ENCODE data around the gene CDKL4. TPM values are rescaled to one million over a fixed set of nuclear protein-coding genes. Genes with fewer than 3 reads are reported as not detected.

Gene CDKL4
- total and polyA plus RNA-seq, 8 donors = 0.14 to 0.79 (median 0.25) TPM; not detected in 1

- WGBS, 2 donors = 75 to 79% methylated on average over 12 of the region's 12 CpGs
- FAIRE-seq = no peak
- Histone ChIP-seq H3K27me3 (no peaks in the 10 kb centered on the region), H3K9me3 (no peaks in the 10 kb centered on the region), H3K27ac (no peak overlapping the region), H3K36me3 (no peaks in the 10 kb centered on the region), H3K4me3 (no peak overlapping the region), H3K4me1 (no peaks in the 10 kb centered on the region)
- no peak for ATAC-seq
- intact Hi-C loops (cut with DNase I) = no loop called here
- no peak for TF ChIP-seq CTCF (IDR thresholded peaks at IDR 0.05)
- no peak for DNase-seq
These were observed 27.2 kb downstream of the CDKL4 start for GRCh38 chr2:39216346-39217191.

GRCh38 chr2:39215545-39215944 is 28.2 kb downstream of the CDKL4 start:
- WGBS, 2 donors = 63 to 82% methylated on average over 2 of the region's 2 CpGs
- FAIRE-seq = no peak
- no peaks in the 10 kb centered on the region for H3K27me3 ChIP-seq
- H3K4me3 ChIP-seq = no peak overlapping the region
- intact Hi-C loops (cut with DNase I) = no loop called here
- ATAC-seq = no peak
- no peak for DNase-seq
- no peaks in the 10 kb centered on the region for H3K36me3 ChIP-seq
- H3K4me1 ChIP-seq = no peaks in the 10 kb centered on the region
- no peak overlapping the region for H3K27ac ChIP-seq
- no peaks in the 10 kb centered on the region for H3K9me3 ChIP-seq
- TF ChIP-seq CTCF (IDR thresholded peaks at IDR 0.05) = no peak

- H3K27ac ChIP-seq = no peak overlapping the region
- no peaks in the 10 kb centered on the region for H3K9me3 ChIP-seq
- FAIRE-seq (no peak), ATAC-seq (no peak), DNase-seq (no peak)
- H3K27me3 ChIP-seq = no peaks in the 10 kb centered on the region
- no peak for TF ChIP-seq CTCF (IDR thresholded peaks at IDR 0.05)
- intact Hi-C loops (cut with DNase I) = no loop called here
- no peak overlapping the region for H3K4me3 ChIP-seq
- no peaks in the 10 kb centered on the region for H3K36me3 ChIP-seq
- 92 to 93% methylated on average over 1 of the region's 1 CpG for WGBS, 2 donors
- no peaks in the 10 kb centered on the region for H3K4me1 ChIP-seq
These were observed 30.8 kb downstream of the CDKL4 start for GRCh38 chr2:39213015-39213414.

GRCh38 chr2:39210846-39211245 is 32.9 kb downstream of the CDKL4 start:
- DNase-seq (no peak), FAIRE-seq (no peak), ATAC-seq (no peak)
- Histone ChIP-seq H3K36me3 (no peaks in the 10 kb centered on the region), H3K9me3 (no peaks in the 10 kb centered on the region), H3K4me3 (no peak overlapping the region), H3K4me1 (no peaks in the 10 kb centered on the region), H3K27ac (no peak overlapping the region), H3K27me3 (no peaks in the 10 kb centered on the region)
- TF ChIP-seq CTCF (IDR thresholded peaks at IDR 0.05) = no peak
- WGBS, 2 donors = 68 to 78% methylated on average over 1 of the region's 1 CpG
- intact Hi-C loops (cut with DNase I) = no loop called here

GRCh38 chr2:39203382-39203781 is 40.4 kb downstream of the CDKL4 start:
- TF ChIP-seq CTCF (IDR thresholded peaks at IDR 0.05) = no peak
- H3K4me1 ChIP-seq = no peaks in the 10 kb centered on the region
- H3K4me3 ChIP-seq = no peak overlapping the region
- H3K9me3 ChIP-seq = no peaks in the 10 kb centered on the region
- no peaks in the 10 kb centered on the region for H3K36me3 ChIP-seq
- no peak overlapping the region for H3K27ac ChIP-seq
- 76 to 88% methylated on average over 6 of the region's 6 CpGs for WGBS, 2 donors
- intact Hi-C loops (cut with DNase I) = no loop called here
- FAIRE-seq (no peak), DNase-seq (no peak), ATAC-seq (no peak)
- H3K27me3 ChIP-seq = no peaks in the 10 kb centered on the region

Data from pancreas (tissue), 10 donors.